Right lobe of liver (tissue), 6 donors: ENCODE data around the gene DAPK1. TPM values are rescaled to one million over a fixed set of nuclear protein-coding genes. Genes with fewer than 3 reads are reported as not detected.
A peak's percentile ranks its signal among the peaks of the same experiment; 100 is the strongest.

Experiments used
- ATAC-seq, 4 donors: fragments of 200-7000 bp; cut with Tn5 transposase; one replicate each; pipeline ENCODE4 v1.9.1; 2020; ENCODE audit warnings: mild to moderate bottlenecking in 4 of 4, moderate library complexity in 4 of 4
- DNase-seq, 3 donors: peaks; one replicate each; pipeline ENCODE4 v3.0.0-alpha.2; 2020
- H3K27ac ChIP-seq, 3 donors: fragments of 200-600 bp; one replicate each; pipeline ENCODE4 v1.8.0; 2022
- H3K27me3 ChIP-seq, 2 donors: fragments of 200-600 bp; one replicate each; pipeline ENCODE4 v1.8.0; 2022
- H3K36me3 ChIP-seq, 4 donors: fragments of 200-600 bp; sonication (generic) in 1 of 4; one replicate each; pipeline versions ENCODE4 v1.5.1 to v1.8.0; 2017 to 2022; ENCODE audit warnings: control low read depth in 1 of 4
- H3K4me1 ChIP-seq, 4 donors: fragments of 200-600 bp; sonication (generic) in 1 of 4; one replicate each; pipeline versions ENCODE4 v1.5.1 to v1.8.0; 2017 to 2022; ENCODE audit warnings: control low read depth in 1 of 4
- H3K4me3 ChIP-seq, 3 donors: fragments of 200-600 bp; one replicate each; pipeline ENCODE4 v1.8.0; 2022
- H3K9me3 ChIP-seq, 4 donors: fragments of 200-600 bp; sonication (generic) in 1 of 4; one replicate each; pipeline versions ENCODE4 v1.5.1 to v1.8.0; 2017 to 2022; ENCODE audit warnings: control low read depth in 1 of 4
- POLR2A ChIP-seq: fragments of 450-650 bp; IDR thresholded peaks from one replicate; pipeline ENCODE4 v1.6.1; 2017; ENCODE audit warnings: antibody characterized with exemption, mild to moderate bottlenecking
- WGBS: methylation state at CpG from one replicate; pipeline ENCODE4 v1.1.6; 2018; ENCODE audit warnings: low coverage, low lambda C conversion rate; ENCODE audit not compliant: insufficient coverage; ENCODE audit errors: missing lambda C conversion rate; 5-methylcytosine and 5-hydroxymethylcytosine counted together
- intact Hi-C, 2 donors: fragments of 100-400 bp; cut with DNase I; formaldehyde crosslinking; loops; one replicate each; pipeline versions ENCODE4 v1.11.2 to v1.14.1; 2022
- total RNA-seq, 6 experiments: library from RNA; depleted of rRNA in 2 of 6; stranded (reverse); fragments of >200 nt in 2 of 6; fragmentation: NEBNext Ultra II Directional in 3 of 6; extraction: Animal tissue kit (Norgen Biotek cat#: 25700) in 3 of 6; gene quantifications; one replicate each; pipeline versions ENCODE4 v1.1.0 to v1.2.4, GENCODE V29; 2016 to 2023
- TF ChIP-seq, protein P1 (sequence below), 4 donors: fragments of 200-600 bp in 3 of 4; fragments of 450-650 bp in 1 of 4; IDR thresholded peaks; one replicate each; pipeline versions ENCODE4 v1.5.1 to v1.8.0; 2016 to 2022; ENCODE audit warnings: antibody characterized with exemption in 4 of 4, mild to moderate bottlenecking in 2 of 4
- donor health status: DM: no; HTN: yes; CAD: no.
- donor health status: DM: no; HTN: no; CAD: no.
- donor health status: DM: no; HTN: no; CAD: no.
- donor health status: DM: no; HTN: yes; CAD: no.
- donor health status: DM: no; HTN: yes; CAD: no.

DAPK1 gene
- total RNA-seq, 6 experiments from 2014 or later: 17.4 to 55.0 (median 33.9) TPM

DNA sequence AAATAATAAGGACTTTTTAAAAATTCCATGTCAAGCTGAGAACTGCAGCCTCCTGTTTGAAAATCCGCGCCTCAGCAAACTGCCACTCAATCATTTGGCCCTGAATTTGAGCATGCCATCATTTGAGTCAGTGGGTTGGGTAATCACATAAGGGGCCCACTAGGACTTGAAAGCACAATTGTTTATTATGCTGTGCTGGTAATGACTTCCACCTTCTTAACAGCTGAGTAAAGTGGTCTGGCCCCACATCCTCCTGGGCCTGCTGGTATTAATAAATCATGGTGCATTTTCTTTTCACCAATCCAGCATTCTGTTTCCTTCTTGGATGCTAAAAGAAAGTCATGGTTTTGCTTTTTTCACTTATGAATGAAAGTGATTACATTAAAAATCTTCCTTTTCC, 125.3 kb downstream of the DAPK1 start:
- Histone ChIP-seq H3K4me3 (no peak overlapping the region), H3K9me3 (no peaks in the 10 kb centered on the region), H3K27ac (no peak overlapping the region), H3K4me1 (no peaks in the 10 kb centered on the region), H3K27me3 (no peaks in the 10 kb centered on the region), H3K36me3 (peaks cover 0 to 4% (median under 1%) of the 10 kb centered on the region in 4 donors)
- ATAC-seq: no peak
- intact Hi-C loops: no loop called here
- no peak for TF ChIP-seq POLR2A
- TF ChIP-seq, protein P1, sequence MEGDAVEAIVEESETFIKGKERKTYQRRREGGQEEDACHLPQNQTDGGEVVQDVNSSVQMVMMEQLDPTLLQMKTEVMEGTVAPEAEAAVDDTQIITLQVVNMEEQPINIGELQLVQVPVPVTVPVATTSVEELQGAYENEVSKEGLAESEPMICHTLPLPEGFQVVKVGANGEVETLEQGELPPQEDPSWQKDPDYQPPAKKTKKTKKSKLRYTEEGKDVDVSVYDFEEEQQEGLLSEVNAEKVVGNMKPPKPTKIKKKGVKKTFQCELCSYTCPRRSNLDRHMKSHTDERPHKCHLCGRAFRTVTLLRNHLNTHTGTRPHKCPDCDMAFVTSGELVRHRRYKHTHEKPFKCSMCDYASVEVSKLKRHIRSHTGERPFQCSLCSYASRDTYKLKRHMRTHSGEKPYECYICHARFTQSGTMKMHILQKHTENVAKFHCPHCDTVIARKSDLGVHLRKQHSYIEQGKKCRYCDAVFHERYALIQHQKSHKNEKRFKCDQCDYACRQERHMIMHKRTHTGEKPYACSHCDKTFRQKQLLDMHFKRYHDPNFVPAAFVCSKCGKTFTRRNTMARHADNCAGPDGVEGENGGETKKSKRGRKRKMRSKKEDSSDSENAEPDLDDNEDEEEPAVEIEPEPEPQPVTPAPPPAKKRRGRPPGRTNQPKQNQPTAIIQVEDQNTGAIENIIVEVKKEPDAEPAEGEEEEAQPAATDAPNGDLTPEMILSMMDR (IDR thresholded peaks at IDR 0.05): no peak
- no peak for DNase-seq
- 80% methylated on average over 1 of the region's 2 CpGs for WGBS

DNA sequence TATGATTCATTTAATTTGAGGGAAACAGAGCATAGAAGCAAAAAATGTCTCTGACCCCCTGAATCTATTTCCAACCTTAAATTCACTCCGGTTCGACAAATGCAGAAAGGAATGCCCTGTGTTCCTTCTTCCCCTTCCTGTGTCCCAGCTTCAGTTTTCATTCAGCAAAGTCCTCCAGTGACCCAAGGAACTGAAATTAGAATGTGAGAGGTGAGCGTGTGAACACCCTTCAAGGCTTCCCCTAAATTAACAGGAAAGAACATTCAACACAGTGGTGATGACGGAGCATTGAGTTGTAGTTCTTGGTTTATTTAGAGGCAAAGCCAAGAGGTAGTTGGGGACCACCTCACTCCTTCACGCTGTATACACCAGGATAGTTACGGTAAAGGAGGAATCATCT, 130.7 kb downstream of the DAPK1 start:
- Histone ChIP-seq H3K27ac (no peak overlapping the region), H3K36me3 (peaks cover 0 to 4% (median under 1%) of the 10 kb centered on the region in 4 donors), H3K9me3 (no peaks in the 10 kb centered on the region), H3K27me3 (no peaks in the 10 kb centered on the region), H3K4me1 (peaks cover 0 to 6% (median 1%) of the 10 kb centered on the region in 4 donors), H3K4me3 (no peak overlapping the region)
- no peak for DNase-seq
- WGBS: 73% methylated on average over 6 of the region's 6 CpGs
- intact Hi-C loops: no loop called here
- TF ChIP-seq, protein P1 (IDR thresholded peaks at IDR 0.05): no peak
- TF ChIP-seq POLR2A: no peak
- peak in 3 of 4 donors; percentile 13 to 48 (median 30) for ATAC-seq

DNA sequence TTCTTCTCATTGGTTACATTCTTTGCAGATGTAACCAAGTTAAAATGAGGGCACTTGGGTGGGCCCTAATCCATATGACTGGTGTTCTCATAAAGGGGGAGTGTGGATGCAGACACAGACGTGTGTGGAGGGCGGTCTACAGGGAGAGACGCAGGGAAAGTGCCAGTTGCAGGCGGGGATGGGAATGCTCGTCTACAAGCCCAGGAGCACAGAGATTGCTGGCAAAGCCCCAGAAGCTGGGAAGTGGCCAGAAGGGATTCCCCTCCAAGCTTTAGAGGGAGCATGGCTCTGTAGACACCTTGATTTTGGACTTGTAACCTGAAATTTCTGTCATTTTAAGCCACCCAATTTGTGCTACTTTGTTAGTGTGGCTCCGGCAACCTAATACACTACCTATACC, 131.4 kb downstream of the DAPK1 start:
- Histone ChIP-seq H3K27me3 (no peaks in the 10 kb centered on the region), H3K4me1 (peaks cover 0 to 6% (median 1%) of the 10 kb centered on the region in 4 donors), H3K9me3 (no peaks in the 10 kb centered on the region), H3K27ac (no peak overlapping the region), H3K4me3 (no peak overlapping the region), H3K36me3 (peaks cover 0 to 4% (median under 1%) of the 10 kb centered on the region in 4 donors)
- ATAC-seq: no peak
- TF ChIP-seq, protein P1 (IDR thresholded peaks at IDR 0.05): no peak
- no peak for TF ChIP-seq POLR2A
- intact Hi-C loops: no loop called here
- WGBS: 92% methylated on average over 6 of the region's 6 CpGs
- DNase-seq: no peak

DNA sequence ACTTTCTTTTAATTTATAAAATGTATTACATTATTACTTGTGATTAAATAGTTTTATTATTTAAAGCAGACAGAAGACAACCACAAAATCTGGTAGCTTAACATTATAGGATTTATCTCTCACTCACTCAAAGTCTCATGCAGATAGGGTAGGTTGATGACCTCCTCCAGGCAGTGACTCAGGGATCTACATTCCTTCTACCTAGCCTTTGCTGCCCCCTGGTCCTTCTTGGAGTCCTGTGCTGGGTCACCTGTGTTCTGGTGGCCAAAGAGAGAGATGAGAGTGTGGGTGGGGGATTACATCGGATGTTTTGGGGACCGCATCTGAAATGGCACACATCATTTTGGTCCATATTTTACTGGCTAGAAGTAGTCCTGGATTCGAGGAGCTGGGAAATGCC, 132.6 kb downstream of the DAPK1 start:
- 93% methylated on average over 3 of the region's 3 CpGs for WGBS
- no peaks in the 10 kb centered on the region for H3K27me3 ChIP-seq
- H3K36me3 ChIP-seq: peaks cover 0 to 1% (median under 1%) of the 10 kb centered on the region in 4 donors
- DNase-seq (no peak), ATAC-seq (no peak)
- TF ChIP-seq POLR2A: no peak
- TF ChIP-seq, protein P1 (IDR thresholded peaks at IDR 0.05): no peak
- peaks cover 0 to 6% (median 1%) of the 10 kb centered on the region in 4 donors for H3K4me1 ChIP-seq
- intact Hi-C loops: loop anchor here in 1 of 2 donors (10.0 kb wide), 1 partner anchor 115 kb away; no protein-coding TSS in a partner anchor
- no peaks in the 10 kb centered on the region for H3K9me3 ChIP-seq
- no peak overlapping the region for H3K4me3 ChIP-seq
- no peak overlapping the region for H3K27ac ChIP-seq

DNA sequence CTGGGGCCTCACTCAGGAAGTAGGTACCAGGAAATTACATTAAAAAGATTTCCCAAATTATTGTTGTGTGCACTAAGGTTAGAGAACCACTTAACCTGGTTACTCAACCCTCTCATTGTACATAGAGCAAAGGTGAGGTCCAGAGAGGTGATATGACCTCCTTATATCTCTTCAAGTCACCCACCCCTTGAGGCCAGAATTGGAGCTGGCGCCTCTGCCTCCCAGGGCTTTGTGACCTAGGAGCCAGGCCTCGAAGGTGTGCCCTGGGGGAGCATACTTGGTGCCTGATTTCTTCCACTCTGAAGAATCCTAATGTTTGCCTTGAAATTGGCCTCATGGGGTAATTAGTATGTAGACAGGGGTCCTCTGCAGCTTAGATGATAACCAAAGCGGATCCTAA, 133.2 kb downstream of the DAPK1 start:
- no peak overlapping the region for H3K4me3 ChIP-seq
- no peak overlapping the region for H3K27ac ChIP-seq
- H3K4me1 ChIP-seq: peaks cover 0 to 6% (median 1%) of the 10 kb centered on the region in 4 donors
- H3K27me3 ChIP-seq: no peaks in the 10 kb centered on the region
- ATAC-seq (peak in 1 of 4 donors; percentile 8), DNase-seq (no peak)
- no peaks in the 10 kb centered on the region for H3K36me3 ChIP-seq
- H3K9me3 ChIP-seq: no peaks in the 10 kb centered on the region
- WGBS: 89% methylated on average over 1 of the region's 3 CpGs
- TF ChIP-seq POLR2A: no peak
- TF ChIP-seq, protein P1 (IDR thresholded peaks at IDR 0.05): no peak
- intact Hi-C loops: loop anchor here in 1 of 2 donors (10.0 kb wide), 1 partner anchor 116 kb away; no protein-coding TSS in a partner anchor
